ENCODE data around the gene TNRC18. TPM values are rescaled to one million over a fixed set of nuclear protein-coding genes. Genes with fewer than 3 reads are reported as not detected.

The TNRC18 gene
- total RNA-seq, 2 experiments from 2014 or later = 43.8 to 44.2 TPM

GRCh38 chr7:5351507-5352265, 71.9 kb downstream of the TNRC18 start:
- ChIA-PET CTCF (interaction anchor here (0.6 kb wide), 1 partner anchor 22 kb away, joined by 3 read pairs; no protein-coding TSS in a partner anchor), POLR2A (no interaction called here)
- Mint-ChIP-seq H3K9me3 (no peaks in the 10 kb centered on the region), H3K27ac (no peak overlapping the region), H3K27me3 (no peaks in the 10 kb centered on the region), H3K36me3 (ENCODE audit: low read depth) (peaks cover 29% of the 10 kb centered on the region), H3K4me3 (no peak overlapping the region), H3K4me1 (ENCODE audit: low read depth) (peaks cover 11% of the 10 kb centered on the region)
- TF ChIP-seq CTCF (IDR thresholded peaks at IDR 0.05) = no peak
- intact Hi-C loops (cut with micrococcal nuclease) = no loop called here
- ATAC-seq = no peak
- DNase-seq = no peak

GRCh38 chr7:5350600-5351385, 72.8 kb downstream of the TNRC18 start:
- Mint-ChIP-seq H3K27me3 (no peaks in the 10 kb centered on the region), H3K4me3 (no peak overlapping the region), H3K27ac (no peak overlapping the region), H3K4me1 (ENCODE audit: low read depth) (peaks cover 11% of the 10 kb centered on the region), H3K9me3 (no peaks in the 10 kb centered on the region), H3K36me3 (ENCODE audit: low read depth) (peaks cover 28% of the 10 kb centered on the region)
- TF ChIP-seq CTCF (IDR thresholded peaks at IDR 0.05) = no peak
- no peak for DNase-seq
- ChIA-PET CTCF (no interaction called here), POLR2A (no interaction called here)
- no peak for ATAC-seq
- intact Hi-C loops (cut with micrococcal nuclease) = no loop called here

- H3K36me3 Mint-ChIP-seq (ENCODE audit: low read depth) = peaks cover 27% of the 10 kb centered on the region
- no peak overlapping the region for H3K27ac Mint-ChIP-seq
- ATAC-seq (no peak), DNase-seq (no peak)
- H3K27me3 Mint-ChIP-seq = no peaks in the 10 kb centered on the region
- CTCF ChIA-PET = no interaction called here
- no peaks in the 10 kb centered on the region for H3K9me3 Mint-ChIP-seq
- no peak for TF ChIP-seq CTCF (IDR thresholded peaks at IDR 0.05)
- POLR2A ChIA-PET = no interaction called here
- intact Hi-C loops (cut with micrococcal nuclease) = no loop called here
- no peak overlapping the region for H3K4me3 Mint-ChIP-seq
- H3K4me1 Mint-ChIP-seq (ENCODE audit: low read depth) = peaks cover 10% of the 10 kb centered on the region
Observed at GRCh38 chr7:5350174-5350463, 73.5 kb downstream of the TNRC18 start.

GRCh38 chr7:5349437-5350173, 74.0 kb downstream of the TNRC18 start:
- Mint-ChIP-seq H3K4me1 (ENCODE audit: low read depth) (peaks cover 5% of the 10 kb centered on the region), H3K27me3 (no peaks in the 10 kb centered on the region), H3K9me3 (peaks cover 3% of the 10 kb centered on the region), H3K4me3 (no peak overlapping the region), H3K27ac (no peak overlapping the region), H3K36me3 (ENCODE audit: low read depth) (peaks cover 28% of the 10 kb centered on the region)
- TF ChIP-seq CTCF (IDR thresholded peaks at IDR 0.05) = no peak
- DNase-seq (no peak), ATAC-seq (no peak)
- CTCF ChIA-PET = no interaction called here
- intact Hi-C loops (cut with micrococcal nuclease) = no loop called here
- POLR2A ChIA-PET = no interaction called here

GRCh38 chr7:5349005-5349380, 74.6 kb downstream of the TNRC18 start:
- intact Hi-C loops (cut with micrococcal nuclease) = no loop called here
- TF ChIP-seq CTCF (IDR thresholded peaks at IDR 0.05) = no peak
- ATAC-seq = no peak
- H3K9me3 Mint-ChIP-seq = peaks cover 6% of the 10 kb centered on the region
- no peak for DNase-seq
- H3K4me1 Mint-ChIP-seq (ENCODE audit: low read depth) = no peaks in the 10 kb centered on the region
- ChIA-PET POLR2A (no interaction called here), CTCF (no interaction called here)
- H3K27ac Mint-ChIP-seq = no peak overlapping the region
- no peak overlapping the region for H3K4me3 Mint-ChIP-seq
- H3K27me3 Mint-ChIP-seq = no peaks in the 10 kb centered on the region
- peaks cover 30% of the 10 kb centered on the region for H3K36me3 Mint-ChIP-seq (ENCODE audit: low read depth)
